Measurements from ENCODE around the gene ADGRA1. TPM values are rescaled to one million over a fixed set of nuclear protein-coding genes. Genes with fewer than 3 reads are reported as not detected.

The ADGRA1 gene
- total and polyA plus RNA-seq, 2 of the 8 experiments (the other 6 are each of a cell fraction or from before 2014, with no cell fraction given) = 0.17 to 0.21 TPM

GRCh38 chr10:133056651-133057178 is 31.0 kb upstream of the ADGRA1 start (continued):
- TF ChIP-seq CHD7 (IDR thresholded peaks at IDR 0.05; ENCODE audit: insufficient replicate concordance, low read length) = no peak
- no peak for TF ChIP-seq BACH1 (IDR thresholded peaks at IDR 0.05; ENCODE audit: low read length)
- TF ChIP-seq MAX (IDR thresholded peaks at IDR 0.05) = no peak
